HEK293T (cell line): ENCODE data around the gene NUP62.

ENCODE experiments used
- CTCF ChIA-PET: fragments of 350-600 bp; formaldehyde crosslinking; extraction: SDS; loops from one replicate; lab custom pipeline; 2021; ENCODE audit warnings: antibody characterized with exemption, inconsistent platforms; lab: Yijun Ruan, JAX
- POLR2A ChIA-PET: fragments of 350-600 bp; formaldehyde crosslinking; extraction: SDS; loops from one replicate; lab custom pipeline; 2020; ENCODE audit warnings: antibody characterized with exemption, inconsistent platforms; lab: Yijun Ruan, JAX
- DNase-seq: peaks from one replicate; pipeline ENCODE4 v3.0.0; 2012; ENCODE audit warnings: mixed read lengths; ENCODE audit errors: extremely low spot score
- ARNT ChIP-seq: fragments of 450-650 bp; IDR thresholded peaks from 2 replicates; pipeline ENCODE4 v1.6.1; 2017; ENCODE audit warnings: mild to moderate bottlenecking
- BHLHE40 ChIP-seq: fragments of 450-650 bp; IDR thresholded peaks from 2 replicates; pipeline ENCODE4 v1.6.1; 2016; ENCODE audit warnings: mild to moderate bottlenecking, moderate library complexity, borderline replicate concordance
- CTBP1 ChIP-seq: fragments of 450-650 bp; IDR thresholded peaks from 2 replicates; pipeline ENCODE4 v1.6.1; 2016; ENCODE audit warnings: borderline replicate concordance
- ELF4 ChIP-seq: fragments of 450-650 bp; IDR thresholded peaks from 2 replicates; pipeline ENCODE4 v1.6.1; 2017; ENCODE audit warnings: antibody characterized with exemption
- FOXA1 ChIP-seq: fragments of 450-650 bp; IDR thresholded peaks from 2 replicates; pipeline ENCODE4 v1.6.1; 2016; ENCODE audit warnings: mild to moderate bottlenecking
- FOXK2 ChIP-seq: fragments of 450-650 bp; IDR thresholded peaks from 2 replicates; pipeline ENCODE4 v1.6.1; 2016; ENCODE audit warnings: mild to moderate bottlenecking
- FOXM1 ChIP-seq: fragments of 450-650 bp; IDR thresholded peaks from 2 replicates; pipeline ENCODE4 v1.6.1; 2017; ENCODE audit warnings: mild to moderate bottlenecking, borderline replicate concordance
- HDGF ChIP-seq: fragments of 450-650 bp; IDR thresholded peaks from 2 replicates; pipeline ENCODE4 v1.6.1; 2017; ENCODE audit warnings: antibody characterized with exemption, borderline replicate concordance
- L3MBTL2 ChIP-seq: fragments of 450-650 bp; conservative IDR thresholded peaks from 2 replicates; pipeline ENCODE4 v1.6.1; 2016; ENCODE audit warnings: mild to moderate bottlenecking
- LEF1 ChIP-seq: fragments of 450-650 bp; IDR thresholded peaks from 2 replicates; pipeline ENCODE4 v1.6.1; 2017; ENCODE audit warnings: mild to moderate bottlenecking, borderline replicate concordance
- NFRKB ChIP-seq: fragments of 450-650 bp; IDR thresholded peaks from 2 replicates; pipeline ENCODE4 v1.6.1; 2016; ENCODE audit warnings: mild to moderate bottlenecking, moderate library complexity
- SP1 ChIP-seq: fragments of 450-650 bp; IDR thresholded peaks from 2 replicates; pipeline ENCODE4 v1.6.1; 2017
- SUZ12 ChIP-seq: fragments of 450-650 bp; IDR thresholded peaks from 2 replicates; pipeline ENCODE4 v1.6.1; 2016; ENCODE audit warnings: mild to moderate bottlenecking
- TARDBP ChIP-seq: fragments of 450-650 bp; IDR thresholded peaks from 2 replicates; pipeline ENCODE4 v1.6.1; 2016
- ZNF384 ChIP-seq: fragments of 450-650 bp; IDR thresholded peaks from 2 replicates; pipeline ENCODE4 v1.6.1; 2016
- TF ChIP-seq, protein P1 (sequence below): fragments of 450-650 bp; IDR thresholded peaks from 2 replicates; pipeline ENCODE4 v1.6.1; 2016

NUP62 gene

DNA sequence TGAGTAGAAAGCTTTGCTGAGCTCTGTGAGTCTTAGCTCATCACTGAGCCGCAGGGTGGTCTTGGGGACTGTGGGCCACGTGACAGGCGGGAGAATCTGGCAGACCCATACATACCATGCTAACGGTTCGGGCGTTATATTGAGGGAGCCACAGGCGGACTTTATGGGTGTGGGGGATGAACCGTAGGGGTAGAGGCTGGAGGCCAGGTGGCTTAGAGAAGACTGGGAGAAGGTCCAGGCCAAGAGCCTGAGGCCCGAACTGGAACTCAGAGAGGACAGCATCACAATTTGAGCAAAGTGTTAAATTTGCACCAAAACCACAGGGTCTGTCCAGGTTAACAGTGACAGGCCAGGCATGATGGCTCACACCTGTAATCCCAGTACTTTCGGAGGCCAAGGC is 15.6 kb downstream of the NUP62 start:
- TF ChIP-seq NFRKB (no peak), BHLHE40 (no peak), ZNF384 (no peak), FOXA1 (no peak)
- CTCF ChIA-PET, result interaction anchor here (0.5 kb wide), 1 partner anchor 532 kb away, joined by 3 read pairs; no protein-coding TSS in a partner anchor
- no peak for DNase-seq
- POLR2A ChIA-PET, result interaction anchor here (1.5 kb wide), 1 partner anchor 19 kb away, joined by 3 read pairs; no protein-coding TSS in a partner anchor

DNA sequence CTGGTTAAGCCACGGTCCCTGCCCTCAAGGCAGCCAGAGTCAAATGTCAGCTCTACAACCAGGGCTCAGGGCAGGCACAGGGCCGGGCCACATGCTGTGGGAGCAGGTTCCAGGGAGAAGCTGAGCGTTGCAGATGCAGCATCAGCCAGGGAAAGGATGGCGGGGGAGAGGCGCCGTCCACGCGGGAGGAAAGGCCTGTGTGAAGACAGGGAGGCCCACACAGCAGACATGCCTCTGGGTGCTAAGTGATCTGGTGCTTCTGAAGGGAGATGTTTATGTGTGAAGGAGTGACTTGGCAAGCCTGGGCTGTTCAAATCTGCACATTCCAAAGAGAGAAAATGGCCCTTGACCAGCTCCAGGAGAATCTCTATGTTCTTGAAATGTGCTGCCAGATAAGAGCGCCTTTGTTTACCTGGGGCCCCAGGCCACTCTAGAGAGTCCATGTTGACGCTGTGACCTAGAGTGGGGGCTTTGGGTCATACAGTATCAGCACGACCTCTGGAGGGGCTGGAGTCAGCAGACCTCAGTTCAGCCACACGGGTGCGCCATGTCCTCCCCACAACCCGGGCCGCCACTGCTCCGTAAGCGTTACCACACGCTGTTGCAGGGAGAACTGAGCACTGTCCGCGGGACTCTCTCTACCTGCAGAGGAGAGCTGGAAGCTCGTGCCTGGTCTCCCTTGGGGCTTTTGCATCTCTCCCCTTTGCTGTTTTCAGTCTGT is 16.2 kb downstream of the NUP62 start:
- POLR2A ChIA-PET, result interaction anchor here (1.5 kb wide), 1 partner anchor 18 kb away, joined by 3 read pairs; no protein-coding TSS in a partner anchor
- DNase-seq, result no peak
- CTCF ChIA-PET, result interaction anchor here (0.5 kb wide), 1 partner anchor 532 kb away, joined by 3 read pairs; no protein-coding TSS in a partner anchor
- TF ChIP-seq, protein P1, sequence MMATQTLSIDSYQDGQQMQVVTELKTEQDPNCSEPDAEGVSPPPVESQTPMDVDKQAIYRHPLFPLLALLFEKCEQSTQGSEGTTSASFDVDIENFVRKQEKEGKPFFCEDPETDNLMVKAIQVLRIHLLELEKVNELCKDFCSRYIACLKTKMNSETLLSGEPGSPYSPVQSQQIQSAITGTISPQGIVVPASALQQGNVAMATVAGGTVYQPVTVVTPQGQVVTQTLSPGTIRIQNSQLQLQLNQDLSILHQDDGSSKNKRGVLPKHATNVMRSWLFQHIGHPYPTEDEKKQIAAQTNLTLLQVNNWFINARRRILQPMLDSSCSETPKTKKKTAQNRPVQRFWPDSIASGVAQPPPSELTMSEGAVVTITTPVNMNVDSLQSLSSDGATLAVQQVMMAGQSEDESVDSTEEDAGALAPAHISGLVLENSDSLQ, result no peak

DNA sequence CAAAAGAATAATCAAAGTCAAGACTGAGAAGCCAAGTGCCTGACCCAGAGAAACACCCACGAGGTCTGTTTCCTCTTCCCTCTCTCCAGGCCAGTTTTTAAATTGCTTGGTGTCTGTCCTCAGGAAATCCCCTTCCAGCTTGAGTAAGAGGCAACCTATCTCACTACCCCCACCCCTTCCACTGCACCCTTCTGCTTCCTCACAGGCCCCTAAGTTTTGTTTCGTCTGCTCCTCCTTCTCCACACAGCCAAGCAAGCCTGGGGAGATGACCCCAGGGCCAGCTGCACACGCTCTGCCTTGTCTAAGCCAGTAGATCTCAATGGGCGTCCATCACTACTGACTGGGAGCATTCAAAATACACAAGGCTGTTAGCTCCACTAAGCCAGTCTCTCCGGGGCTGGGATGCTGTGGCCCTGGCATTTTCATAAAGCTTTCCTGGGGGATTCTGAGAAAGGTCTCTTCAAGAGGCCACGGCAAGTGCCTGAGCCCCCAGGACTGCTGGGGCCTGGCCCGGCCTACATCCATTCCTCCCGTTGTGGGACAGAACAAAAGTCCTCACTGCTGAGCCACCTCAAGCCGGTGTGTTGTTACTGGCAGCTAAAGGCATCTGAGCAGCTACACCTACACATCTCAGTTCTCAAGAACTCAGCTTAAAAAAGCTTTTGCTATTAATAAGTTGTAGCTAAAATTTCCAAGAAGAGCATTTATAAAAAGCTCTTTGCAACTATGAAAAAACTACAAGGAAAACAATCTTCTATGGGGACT is 17.7 kb downstream of the NUP62 start:
- CTCF ChIA-PET, result no interaction called here
- POLR2A ChIA-PET, result interaction anchor here (1.1 kb wide), 1 partner anchor 18 kb away, joined by 3 read pairs; no protein-coding TSS in a partner anchor
- no peak for DNase-seq
- no peak for TF ChIP-seq CTBP1
- no peak for TF ChIP-seq TARDBP
- no peak for TF ChIP-seq NFRKB
- no peak for TF ChIP-seq ARNT
- TF ChIP-seq FOXA1, result no peak
- no peak for TF ChIP-seq SP1
- TF ChIP-seq FOXK2, result no peak

DNA sequence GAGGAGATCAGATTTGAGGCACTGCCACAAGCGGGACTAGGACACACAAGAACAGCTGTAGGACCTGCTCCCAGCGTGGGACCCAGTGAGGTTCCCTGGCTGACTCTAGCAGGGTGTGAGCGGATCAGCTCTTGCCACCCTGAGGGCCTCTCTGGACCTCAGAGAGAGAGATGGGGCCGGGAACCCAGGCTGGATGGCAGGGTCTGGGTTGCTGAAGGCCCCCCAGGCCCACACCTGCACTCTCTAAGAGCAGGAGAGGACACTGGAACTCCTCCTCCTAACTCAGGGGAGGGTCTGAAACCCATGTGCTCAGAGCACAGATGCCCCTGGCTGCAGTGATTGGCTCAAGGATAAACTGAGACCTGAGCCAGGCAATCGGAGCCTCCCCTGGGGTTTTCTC is 19.1 kb downstream of the NUP62 start:
- DNase-seq, result no peak
- TF ChIP-seq ELF4, result no peak
- TF ChIP-seq, protein P1, result no peak
- no peak for TF ChIP-seq TARDBP
- TF ChIP-seq BHLHE40, result no peak
- TF ChIP-seq ARNT, result no peak
- TF ChIP-seq FOXM1, result no peak
- TF ChIP-seq SUZ12, result no peak
- no peak for TF ChIP-seq LEF1
- no peak for TF ChIP-seq SP1
- TF ChIP-seq HDGF, result no peak
- TF ChIP-seq CTBP1, result no peak
- no peak for TF ChIP-seq FOXA1
- no peak for TF ChIP-seq NFRKB
- ChIA-PET CTCF (no interaction called here), POLR2A (interaction anchor here (1.1 kb wide), 1 partner anchor 19 kb away, joined by 4 read pairs; the partner anchor contains the start of gene NUP62)

DNA sequence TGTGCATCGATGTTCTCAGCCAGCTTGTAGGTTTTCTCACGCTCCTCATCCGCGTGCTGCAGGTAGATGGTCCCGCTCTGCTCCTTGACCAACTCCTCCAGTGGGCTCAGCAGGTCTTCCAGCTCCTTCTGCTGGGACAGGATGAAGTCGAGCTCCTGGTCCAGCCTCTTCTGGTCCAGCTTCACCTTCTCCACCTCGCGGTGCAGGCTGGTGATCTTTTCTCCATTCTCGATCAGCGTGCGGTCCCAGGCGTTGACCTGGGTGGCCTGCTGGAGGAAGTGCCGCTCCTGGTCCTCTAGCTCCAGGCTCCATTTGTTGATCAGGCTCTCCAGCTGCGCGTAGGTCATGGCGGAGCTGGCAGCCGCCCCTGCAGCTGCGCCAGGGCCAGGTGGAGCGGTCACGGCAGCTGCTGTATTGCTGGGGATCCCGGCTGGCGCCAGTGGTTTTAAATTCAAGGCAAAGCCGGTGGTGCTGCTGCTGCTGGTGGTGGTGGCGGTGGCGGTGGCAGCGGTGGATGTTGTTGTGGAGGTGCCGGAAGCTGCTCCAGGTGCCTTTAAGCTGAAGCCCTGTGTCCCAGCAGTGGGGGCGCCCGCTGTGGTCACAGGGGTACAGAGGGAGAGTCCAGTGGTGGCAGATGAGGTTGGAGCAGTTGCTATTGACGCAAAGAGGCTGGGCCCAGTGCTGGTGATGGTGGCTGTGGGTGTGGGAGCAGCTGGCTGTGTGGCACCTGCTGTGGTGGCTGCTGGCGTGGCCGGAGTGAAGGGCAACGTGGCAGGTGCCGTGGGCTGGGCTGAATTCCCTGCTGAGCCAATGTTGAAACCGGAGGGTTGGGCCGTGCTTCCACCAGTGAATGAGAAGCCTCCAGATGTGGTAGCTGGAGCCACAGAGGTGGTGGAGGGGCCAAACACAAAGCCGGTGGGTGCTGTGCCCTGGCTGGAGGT is 20.6 kb downstream of the NUP62 start:
- ChIA-PET POLR2A (interaction anchor here (1.1 to 1.7 kb wide), 2 partner anchors 9 to 21 kb away, joined by 4 to 5 read pairs; partner anchors contain the start of gene NUP62), CTCF (no interaction called here)
- DNase-seq, result no peak
- TF ChIP-seq BHLHE40, result no peak
- TF ChIP-seq FOXK2, result no peak
- TF ChIP-seq, protein P1, result no peak
- TF ChIP-seq FOXA1, result no peak
- no peak for TF ChIP-seq FOXM1
- TF ChIP-seq HDGF, result no peak
- TF ChIP-seq L3MBTL2, result no peak
- no peak for TF ChIP-seq TARDBP
- no peak for TF ChIP-seq ARNT
- TF ChIP-seq ZNF384, result no peak
- no peak for TF ChIP-seq LEF1
- no peak for TF ChIP-seq CTBP1
